NCI-H526 treated with DMSO at 0.1 percent for 48 hours (cell line): Measurements from ENCODE around the gene PITX1.
"Not testable (repeated sequence)": the region's sequence is repeated elsewhere in the genome, so short reads cannot be mapped to it uniquely, and the experiment has no call there.

Experiments used
- DNase-seq: peaks from one replicate; lab custom pipeline; 2025; lab: John Stamatoyannopoulos, UW

Gene PITX1

DNA sequence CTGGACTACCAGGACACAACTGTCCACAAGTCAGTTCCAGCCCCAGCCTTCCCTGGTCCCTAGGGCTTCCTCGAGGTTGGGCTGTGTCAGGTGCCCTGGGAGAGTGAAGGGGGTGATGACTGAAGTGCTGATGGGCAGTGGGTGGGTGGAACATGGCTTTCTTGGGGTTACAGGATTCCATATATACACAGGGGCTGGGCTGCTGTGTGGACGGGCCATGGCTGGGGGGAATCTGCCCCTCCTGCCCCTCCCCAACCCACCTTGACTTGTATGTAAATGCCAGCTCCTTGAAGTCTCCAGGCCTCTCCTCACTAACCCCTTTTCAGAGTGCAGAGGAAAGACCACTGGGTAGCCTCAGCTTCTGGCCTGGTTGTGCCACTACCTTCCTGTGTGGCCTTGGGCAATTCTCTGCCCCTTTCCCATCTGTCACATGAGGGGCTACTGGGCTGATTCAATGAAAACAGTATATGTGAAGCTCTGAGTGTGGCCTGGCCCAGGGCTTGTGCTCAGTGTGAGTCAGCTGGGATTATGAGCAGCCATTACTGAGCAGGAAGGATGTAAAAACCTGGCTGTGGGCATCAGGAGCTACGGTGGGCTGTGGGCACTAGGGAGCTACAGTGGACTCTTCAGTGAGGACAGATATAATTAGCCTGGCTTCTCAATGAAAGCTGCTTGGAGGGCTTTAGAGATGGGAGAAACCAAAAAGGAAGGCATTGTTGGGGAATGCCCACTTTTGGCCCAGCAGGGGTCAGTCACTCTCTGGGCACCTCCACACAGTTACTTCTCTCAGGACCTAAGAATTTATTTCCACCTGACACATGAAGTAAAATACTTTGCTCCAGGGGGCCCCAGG lies 23.3 kb downstream of the PITX1 start:
- no peak for DNase-seq

DNA sequence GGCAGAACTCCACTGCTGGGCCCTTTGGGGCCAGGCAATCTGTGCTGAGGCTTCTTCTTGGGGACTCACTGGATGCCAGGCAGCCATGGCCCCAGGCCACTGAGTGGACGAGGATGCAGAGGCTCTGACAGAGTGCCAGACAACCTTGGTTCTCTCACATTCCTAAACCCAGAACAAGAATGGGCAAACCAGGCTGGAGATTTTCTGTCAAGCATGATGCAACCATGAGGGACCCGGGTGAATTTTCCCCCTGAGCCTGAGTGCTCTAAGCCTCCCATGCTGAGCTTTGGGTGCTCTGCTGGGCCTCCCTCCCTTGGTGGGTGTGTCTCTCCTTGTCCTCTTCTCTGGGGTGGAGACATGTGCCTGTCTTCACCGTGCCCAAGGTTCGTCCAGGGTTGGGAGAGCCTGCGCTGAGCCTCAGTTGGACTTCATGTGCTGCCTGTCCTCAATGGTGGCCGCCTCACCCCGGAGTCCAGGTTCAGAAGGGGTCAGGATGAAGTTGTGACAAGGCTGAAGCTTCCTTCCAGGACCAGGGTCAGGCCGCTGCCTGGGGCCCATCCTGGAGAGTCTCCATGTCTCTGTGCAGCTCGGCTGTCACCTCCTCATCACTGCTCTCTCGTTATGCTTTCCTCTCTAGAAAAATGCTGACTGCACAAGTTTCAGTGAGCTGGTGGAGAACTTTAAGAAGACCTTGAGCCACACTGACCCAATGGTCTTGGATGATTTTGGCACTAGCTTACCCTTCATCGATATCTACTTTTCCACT lies 24.1 kb downstream of the PITX1 start:
- DNase-seq = no peak

DNA sequence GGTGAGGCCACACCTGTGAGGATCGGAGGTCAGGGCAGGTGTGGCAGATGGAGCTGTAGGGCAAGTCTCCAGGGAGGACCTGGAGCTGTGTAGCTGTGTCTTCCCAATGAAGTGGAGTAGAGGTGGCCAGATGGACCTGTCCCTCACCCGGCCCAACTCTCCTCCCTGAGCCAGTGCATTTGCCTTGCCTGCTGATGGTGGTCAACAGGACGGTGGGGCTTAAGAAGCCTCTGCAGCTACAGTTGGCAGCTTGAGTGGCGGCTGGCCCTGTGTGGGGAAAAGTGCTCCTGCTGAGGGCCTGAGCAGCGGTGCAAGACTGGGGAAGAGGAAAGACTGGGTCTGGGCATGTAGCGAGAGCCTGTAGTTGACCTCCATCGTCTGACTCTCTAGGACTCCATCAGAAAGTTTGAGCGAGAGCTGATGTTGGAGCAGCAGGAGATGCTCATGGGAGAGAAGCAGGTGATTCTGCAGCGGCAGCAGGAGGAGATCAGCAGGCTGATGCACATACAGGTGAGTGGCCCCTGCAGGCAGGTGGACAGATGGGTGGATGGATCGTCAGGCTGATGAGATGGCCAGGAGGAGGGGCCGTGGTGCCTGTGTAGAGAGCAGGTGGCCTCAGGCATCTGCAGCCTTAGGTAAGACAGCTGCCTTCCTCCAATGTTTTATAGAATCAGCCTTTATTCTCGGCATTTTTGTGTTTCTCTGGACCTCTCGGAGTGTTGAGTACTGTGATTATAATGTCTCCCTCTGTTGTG lies 24.9 kb downstream of the PITX1 start:
- DNase-seq = peak; percentile 0

DNA sequence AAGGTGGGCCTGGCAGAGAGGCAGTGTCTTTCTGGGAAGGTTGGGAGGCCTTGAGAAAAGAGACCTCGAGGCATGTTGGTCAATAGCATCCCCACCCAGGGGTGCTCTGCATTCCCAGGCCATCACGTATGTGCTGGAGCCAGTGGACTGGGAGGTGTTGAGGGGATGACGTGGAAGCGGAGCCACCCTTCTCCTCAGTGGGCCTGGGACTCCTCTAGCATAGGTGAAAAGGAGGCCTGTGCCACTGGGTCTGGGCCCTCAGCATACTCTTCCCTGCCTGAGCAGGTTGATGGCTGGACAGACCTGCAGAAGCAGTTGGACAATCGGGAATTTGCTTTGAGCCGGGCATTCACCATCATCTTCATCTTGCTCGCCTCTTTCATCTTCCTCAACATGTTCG lies 25.5 kb downstream of the PITX1 start:
- DNase-seq = no peak

DNA sequence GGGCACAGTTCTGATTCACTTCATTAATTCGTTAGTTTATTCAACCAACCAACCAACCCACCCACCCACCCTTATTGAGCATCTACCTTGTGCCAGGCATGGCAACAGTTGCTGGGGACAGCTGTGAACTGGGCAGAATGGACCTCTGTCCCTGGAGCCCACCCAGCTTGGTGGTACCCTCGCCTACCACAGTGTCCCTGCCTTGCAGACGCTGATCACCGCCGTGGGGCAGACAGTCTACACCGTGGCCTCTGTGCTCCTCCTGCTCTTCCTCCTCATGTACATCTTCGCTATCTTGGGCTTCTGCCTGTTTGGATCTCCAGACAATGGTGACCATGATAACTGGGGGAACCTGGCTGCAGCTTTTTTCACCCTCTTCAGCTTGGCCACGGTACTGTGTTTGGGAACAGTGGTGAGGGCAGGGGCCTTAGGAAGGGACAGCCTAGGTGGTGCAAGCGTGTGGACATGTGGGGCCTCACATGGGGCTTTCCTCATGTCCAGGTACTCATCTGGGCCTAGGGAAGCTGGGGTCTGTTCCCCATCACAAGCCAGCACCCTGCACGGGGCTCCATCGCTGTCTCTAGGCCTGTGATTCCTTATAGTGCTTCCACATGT lies 26.2 kb downstream of the PITX1 start:
- no peak for DNase-seq

DNA sequence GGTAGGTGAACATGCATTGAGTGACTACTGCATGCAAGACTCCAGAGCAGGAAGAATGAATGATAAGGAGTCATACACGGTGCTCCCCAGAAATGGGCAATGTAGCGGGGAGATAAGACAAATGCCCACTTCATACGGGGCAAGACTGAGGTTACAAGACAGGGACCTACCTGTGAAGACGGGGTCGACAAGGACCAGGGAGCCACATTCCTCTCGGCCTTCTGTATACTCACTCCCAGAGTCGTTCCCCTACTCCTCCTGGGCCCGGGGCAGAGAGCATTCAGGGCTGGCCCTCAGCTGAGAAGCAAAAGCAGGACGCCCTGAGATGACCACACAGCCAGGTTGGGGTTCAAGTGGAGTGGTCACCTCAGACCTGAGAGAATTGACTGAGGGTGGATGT lies 26.7 kb downstream of the PITX1 start:
- no peak for DNase-seq

DNA sequence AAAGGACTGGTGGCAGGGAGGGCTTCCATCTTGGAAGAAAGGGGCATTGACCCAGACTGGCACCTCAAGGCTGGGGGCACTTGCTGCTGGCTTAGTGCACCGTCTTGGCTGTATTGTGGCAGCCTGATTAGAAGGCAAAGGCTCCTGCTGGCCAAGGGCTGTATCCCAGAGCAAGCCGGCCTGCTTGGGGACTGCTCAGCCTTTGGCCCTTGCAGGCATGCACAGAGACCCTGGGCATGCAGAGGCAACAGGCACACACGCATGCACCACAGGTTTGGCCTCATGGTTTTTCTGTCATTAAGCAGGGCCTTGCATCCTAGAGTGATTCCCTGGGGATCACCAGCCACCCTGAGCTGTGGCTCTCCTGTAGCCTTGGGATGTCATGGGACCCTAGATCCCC lies 29.0 kb downstream of the PITX1 start:
- no peak for DNase-seq

DNA sequence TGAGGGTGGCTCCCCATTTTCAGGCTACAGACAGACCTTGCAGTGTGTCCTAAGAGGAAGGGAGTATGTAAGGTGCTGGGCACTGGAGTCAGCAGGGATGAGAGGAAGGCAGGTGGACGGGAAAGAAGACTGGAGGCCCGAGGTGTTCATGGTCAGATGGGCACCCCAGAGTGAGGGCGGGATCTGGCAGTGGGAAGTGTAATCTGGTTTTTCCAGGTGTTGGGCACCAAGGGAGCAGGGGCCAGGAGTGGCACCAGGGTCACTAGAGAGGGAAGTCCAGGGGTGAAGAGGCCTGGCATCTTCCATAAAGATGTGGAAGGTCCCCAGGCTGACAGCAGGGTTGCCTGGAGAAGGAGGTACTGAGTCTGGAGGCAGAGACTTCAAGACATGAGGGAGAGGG lies 29.7 kb downstream of the PITX1 start:
- DNase-seq = no peak

DNA sequence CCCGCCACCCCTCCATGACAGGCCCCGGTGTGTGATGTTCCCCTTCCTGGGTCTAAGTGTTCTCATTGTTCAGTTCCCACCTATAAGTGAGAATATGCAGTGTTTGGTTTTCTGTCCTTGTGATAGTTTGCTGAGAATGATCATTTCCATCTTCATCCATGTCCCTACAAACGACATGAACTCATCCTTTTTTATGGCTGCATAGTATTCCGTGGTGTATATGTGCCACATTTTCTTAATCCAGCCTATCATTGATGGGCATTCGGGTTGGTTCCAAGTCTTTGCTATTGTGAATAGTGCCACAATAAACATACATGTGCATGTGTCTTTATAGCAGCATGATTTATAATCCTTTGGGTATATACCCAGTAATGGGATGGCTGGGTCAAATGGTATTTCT lies 36.0 kb downstream of the PITX1 start:
- not testable (repeated sequence) for DNase-seq

DNA sequence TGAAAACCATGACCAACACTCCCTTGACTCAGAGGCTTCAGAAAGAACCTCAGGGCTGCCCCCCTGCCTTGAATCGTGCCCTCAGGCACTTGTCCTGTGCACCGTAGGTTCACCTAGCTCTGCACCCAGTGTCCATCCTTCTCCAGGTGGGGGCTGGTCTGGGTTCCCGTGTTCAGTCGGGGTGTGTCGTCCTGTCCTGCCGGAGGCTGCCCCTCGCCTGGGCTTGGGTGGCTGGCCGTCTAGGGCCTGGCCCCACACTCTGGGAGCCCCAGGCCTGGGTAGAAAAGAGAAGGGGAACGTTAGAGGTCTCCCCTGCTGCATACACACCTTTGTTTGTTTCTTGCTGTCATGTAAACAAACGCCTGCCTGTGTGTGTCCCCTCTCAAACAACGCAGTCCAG lies 37.0 kb downstream of the PITX1 start:
- no peak for DNase-seq

DNA sequence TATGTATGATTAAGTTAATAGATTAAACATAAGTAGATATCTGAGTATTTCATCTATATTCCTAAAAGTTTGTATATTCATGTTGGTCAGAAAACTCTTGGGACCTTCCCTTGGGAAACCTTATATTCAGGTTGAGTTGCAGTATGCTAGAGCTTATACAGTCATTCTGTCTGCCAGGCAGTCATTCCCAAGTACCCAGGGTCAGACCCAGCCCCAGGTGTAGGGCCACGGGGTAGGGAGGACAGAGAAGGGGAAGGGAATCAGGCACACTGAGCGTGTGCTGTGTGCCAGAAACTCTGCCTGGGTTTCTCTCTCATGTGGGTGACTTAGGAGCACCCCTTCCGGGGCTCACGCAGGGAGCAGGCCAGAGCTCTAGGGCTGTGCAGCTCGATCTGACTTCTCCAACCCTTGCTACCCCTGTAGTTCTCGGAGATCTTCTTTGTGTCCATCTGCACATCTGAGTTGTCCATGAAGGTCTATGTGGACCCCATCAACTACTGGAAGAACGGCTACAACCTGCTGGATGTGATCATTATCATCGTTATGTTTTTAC lies 38.1 kb downstream of the PITX1 start:
- DNase-seq = no peak

DNA sequence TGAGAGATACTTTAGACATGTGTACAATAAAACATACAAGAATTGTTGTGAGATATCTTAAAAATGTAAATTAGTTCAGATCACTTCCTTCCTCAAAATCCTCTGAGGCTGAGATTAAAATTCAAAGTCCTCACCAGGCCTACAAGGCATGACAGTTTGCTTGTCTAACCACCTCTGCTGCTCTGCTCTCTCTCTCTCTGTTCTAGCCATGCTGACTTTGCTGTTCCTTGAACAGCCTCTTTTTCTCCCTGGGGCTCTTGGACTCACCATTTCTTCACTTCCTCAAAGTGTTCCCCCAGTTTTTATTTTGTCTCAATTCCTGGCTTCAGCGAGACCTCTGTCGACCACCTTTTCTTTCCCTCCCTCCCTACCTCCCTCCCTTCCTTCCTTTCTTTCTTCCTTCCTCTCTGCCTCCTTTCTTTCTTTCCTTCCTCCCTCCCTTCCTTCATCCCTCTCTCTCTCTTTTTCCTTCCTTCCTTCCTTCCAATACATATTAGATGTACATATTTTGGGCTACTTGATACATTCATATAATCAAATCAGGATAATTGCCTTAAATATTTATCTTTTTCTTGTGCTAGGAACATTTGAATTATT lies 39.4 kb downstream of the PITX1 start:
- no peak for DNase-seq

DNA sequence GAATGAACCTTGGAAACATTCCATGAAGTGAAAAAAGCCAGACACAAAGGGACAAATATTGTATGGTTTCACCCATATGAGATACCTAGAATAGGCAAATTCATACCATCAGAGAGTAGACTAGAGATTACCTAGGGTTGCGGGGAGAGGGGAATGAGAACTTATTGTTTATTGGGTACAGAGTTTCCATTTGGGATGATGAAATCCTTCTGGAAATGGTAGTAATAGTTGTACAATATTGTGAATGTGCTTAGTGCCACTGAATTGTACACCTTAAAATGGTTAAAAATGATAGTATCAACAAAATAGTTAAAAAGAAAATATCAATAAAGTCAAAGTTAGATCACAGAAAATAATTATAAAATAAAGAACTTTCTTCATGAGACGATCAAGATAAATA lies 40.9 kb downstream of the PITX1 start:
- DNase-seq = no peak

DNA sequence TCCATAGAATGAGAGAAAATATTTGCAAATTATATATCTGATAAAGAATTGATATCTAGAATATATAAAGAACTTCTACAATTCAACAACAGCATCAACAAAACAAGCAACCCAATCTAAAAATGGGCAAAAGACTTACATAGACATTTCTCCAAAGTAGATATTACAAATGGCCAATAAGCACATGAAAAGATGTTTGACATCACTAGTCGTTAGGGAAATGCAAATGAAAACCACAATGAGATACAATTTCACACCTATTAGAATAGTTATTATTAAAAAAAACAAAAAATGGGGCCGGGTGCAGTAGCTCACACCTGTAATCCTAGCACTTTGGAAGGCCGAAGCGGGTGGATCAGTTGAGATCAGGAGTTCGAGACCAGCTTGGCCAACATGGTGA lies 41.9 kb downstream of the PITX1 start:
- no peak for DNase-seq

DNA sequence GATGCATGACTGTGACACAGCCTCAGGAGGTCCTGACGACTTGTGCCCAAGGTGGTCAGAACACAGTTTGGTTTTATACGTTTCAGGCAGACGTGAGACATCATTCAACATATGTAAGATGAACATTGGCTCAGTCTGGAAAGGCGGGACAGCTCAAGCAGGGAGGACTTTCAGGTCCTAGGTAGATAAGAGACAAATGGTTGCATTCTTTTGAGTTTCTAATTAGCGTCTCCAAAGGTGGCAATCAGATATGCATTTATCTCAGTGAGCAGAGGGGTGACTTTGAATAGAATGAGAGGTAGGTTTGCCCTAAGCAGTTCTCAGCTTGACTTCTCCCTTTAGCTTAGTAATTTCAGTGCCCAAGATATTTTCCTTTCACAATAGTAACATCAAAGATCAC lies 43.8 kb downstream of the PITX1 start:
- DNase-seq = not testable (repeated sequence)

DNA sequence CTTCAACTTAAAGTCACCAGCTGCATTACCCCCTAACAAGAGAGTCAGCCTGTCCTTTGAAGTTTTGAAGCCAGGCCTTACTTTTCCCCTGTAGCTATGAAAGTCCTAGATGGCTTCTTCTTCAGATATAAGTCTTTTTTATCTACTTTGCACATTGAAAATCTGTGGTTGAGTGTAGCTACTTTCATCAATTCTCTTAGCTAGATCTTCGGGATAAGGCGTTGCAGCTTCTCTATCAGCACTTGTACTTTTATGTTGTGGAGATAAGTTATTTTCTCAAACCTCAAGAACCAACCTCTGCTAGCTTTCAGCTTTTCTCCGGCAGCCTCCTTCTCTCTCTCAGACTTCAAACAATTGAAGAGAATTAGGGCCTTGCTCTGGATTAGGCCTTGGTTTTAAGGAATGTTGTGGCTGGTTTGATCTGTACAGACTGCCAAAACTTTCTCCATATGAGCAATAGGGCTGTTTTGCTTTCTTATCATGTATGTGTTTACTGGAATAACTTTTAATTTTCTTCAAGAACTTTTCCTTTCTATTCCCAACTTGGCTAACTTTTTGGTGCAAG lies 44.7 kb downstream of the PITX1 start:
- no peak for DNase-seq

DNA sequence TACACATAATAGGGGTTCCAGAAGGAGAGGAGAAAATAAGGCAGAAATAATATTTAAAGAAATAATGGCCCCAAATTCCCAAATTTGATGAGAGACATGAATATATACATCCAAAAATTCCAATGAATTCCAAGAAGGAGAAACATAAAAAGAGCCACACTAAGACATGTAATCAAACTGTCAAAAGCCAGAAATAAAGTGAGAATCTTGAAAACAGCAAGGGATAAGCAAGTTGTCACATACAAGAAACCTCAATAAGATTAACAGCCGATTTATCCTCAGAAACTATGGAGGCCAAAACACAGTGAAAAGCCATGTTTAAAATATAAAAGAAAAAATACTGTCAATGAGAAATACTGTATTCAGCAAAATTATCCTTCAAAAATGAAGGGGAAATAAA lies 51.8 kb downstream of the PITX1 start:
- DNase-seq = no peak

DNA sequence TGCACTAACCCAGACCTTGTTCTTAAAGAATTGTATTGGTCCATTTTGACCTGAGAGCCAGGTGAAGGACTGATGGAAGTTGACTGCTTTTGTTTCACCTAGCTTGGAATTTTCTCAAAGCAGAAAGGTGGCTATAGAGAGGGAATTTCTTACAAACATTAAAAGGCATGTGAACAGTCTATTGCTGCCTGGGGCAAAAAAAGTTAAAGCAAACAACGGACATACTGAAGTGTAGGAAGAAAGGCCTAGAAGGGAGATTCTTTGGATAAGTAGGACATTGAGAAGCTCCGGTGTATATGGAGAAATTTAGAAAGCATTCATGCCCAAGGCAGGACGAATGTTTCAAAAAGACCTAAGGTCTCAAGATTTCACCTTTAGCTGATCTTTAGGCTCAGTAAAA lies 54.6 kb downstream of the PITX1 start:
- no peak for DNase-seq
